B cell (primary cell): ENCODE measurements around the gene YIPF2. TPM values are rescaled to one million over a fixed set of nuclear protein-coding genes. Genes with fewer than 3 reads are reported as not detected.

Experiments
- ATAC-seq: fragments of 200-7000 bp; cut with Tn5 transposase; one replicate; pipeline ENCODE4 v1.10.0; 2021; ENCODE audit warnings: low read depth, mild to moderate bottlenecking, moderate number of reproducible peaks, moderate library complexity
- CTCF ChIA-PET: fragments of 350-600 bp; sonication (Branson Sonifier 250); formaldehyde crosslinking; loops from one replicate; lab custom pipeline; 2021; ENCODE audit warnings: antibody characterized with exemption, inconsistent platforms; lab: Charles Lee
- POLR2A ChIA-PET: fragments of 350-600 bp; sonication (Branson Sonifier 250); formaldehyde crosslinking; loops from one replicate; lab custom pipeline; 2021; ENCODE audit warnings: antibody characterized with exemption; lab: Charles Lee
- DNase-seq: peaks from one replicate; pipeline ENCODE4 v3.0.0; 2013
- H2AFZ ChIP-seq: 2 replicates; pipeline ENCODE4 v1.6.1; 2012; ENCODE audit warnings: mild to moderate bottlenecking, low read depth, low read length; ENCODE audit not compliant: insufficient read depth, poor library complexity, severe bottlenecking
- H3K27ac ChIP-seq, 2 donors: 1 replicate in 1 of 2; 2 replicates in 1 of 2; pipeline ENCODE4 v1.5.1; 2012 to 2013; ENCODE audit warnings: low read length in 2 of 2, mild to moderate bottlenecking in 2 of 2, moderate library complexity in 1 of 2
- H3K27me3 ChIP-seq, 4 experiments: fragments of 200-600 bp in 1 of 4; sonication (generic) in 1 of 4; replicated peaks in 1 of 4; 1 replicate in 2 of 4; 2 replicates in 2 of 4; pipeline versions ENCODE4 v1.6.1 to v1.7.0; 2013 to 2016; ENCODE audit warnings: low read length in 3 of 4, mild to moderate bottlenecking in 2 of 4, mixed read lengths in 1 of 4, moderate library complexity in 1 of 4; ENCODE audit not compliant: insufficient read depth in 4 of 4, control insufficient read depth in 3 of 4; ENCODE audit errors: control extremely low read depth in 1 of 4
- H3K36me3 ChIP-seq, 2 experiments: replicated peaks in 1 of 2; 1 replicate in 1 of 2; 2 replicates in 1 of 2; pipeline versions ENCODE4 v1.6.1 to v1.7.1; 2013; ENCODE audit warnings: low read length in 1 of 2; ENCODE audit not compliant: insufficient read depth in 2 of 2, control insufficient read depth in 1 of 2; ENCODE audit errors: control extremely low read depth in 1 of 2, extremely low read depth in 1 of 2
- H3K4me1 ChIP-seq, 2 donors: fragments of 200-600 bp in 1 of 2; sonication (generic) in 1 of 2; 1 replicate in 1 of 2; 2 replicates in 1 of 2; pipeline versions ENCODE4 v1.5.1 to v1.6.1; 2013 to 2017; ENCODE audit warnings: low read length in 2 of 2; ENCODE audit not compliant: control insufficient read depth in 2 of 2, insufficient read depth in 2 of 2
- H3K4me2 ChIP-seq: replicated peaks from 2 replicates; pipeline ENCODE3; 2012; ENCODE audit warnings: mild to moderate bottlenecking, low read depth, low read length; ENCODE audit not compliant: poor library complexity, severe bottlenecking
- H3K4me3 ChIP-seq, 5 experiments: fragments of 200-600 bp in 1 of 5; sonication (generic) in 1 of 5; 1 replicate in 3 of 5; 2 replicates in 2 of 5; pipeline versions ENCODE4 v1.5.1 to v1.7.0; 2011 to 2016; ENCODE audit warnings: low read length in 4 of 5, mild to moderate bottlenecking in 4 of 5, low read depth in 2 of 5, control low read depth in 1 of 5, moderate library complexity in 1 of 5; ENCODE audit not compliant: insufficient read depth in 1 of 5; ENCODE audit errors: control extremely low read depth in 1 of 5, extremely low read depth in 1 of 5
- H3K79me2 ChIP-seq: fragments of 200-600 bp; sonication (generic); one replicate; pipeline ENCODE4 v1.6.0; 2016; ENCODE audit warnings: low read length; ENCODE audit not compliant: control insufficient read depth, insufficient read depth
- H3K9ac ChIP-seq: fragments of 200-600 bp; sonication (generic); 2 replicates; pipeline ENCODE4 v1.6.1; 2017; ENCODE audit warnings: mild to moderate bottlenecking, low read length, moderate library complexity
- H3K9me3 ChIP-seq, 3 donors: one replicate each; pipeline versions ENCODE4 v1.6.1 to v1.7.1; 2013; ENCODE audit warnings: low read length in 2 of 3; ENCODE audit not compliant: control insufficient read depth in 2 of 3, insufficient read depth in 1 of 3; ENCODE audit errors: control extremely low read depth in 1 of 3
- H4K20me1 ChIP-seq: 2 replicates; pipeline ENCODE4 v1.6.0; 2012; ENCODE audit warnings: mild to moderate bottlenecking, low read length; ENCODE audit not compliant: insufficient read depth, control insufficient read depth, poor library complexity, severe bottlenecking
- H3K27ac Mint-ChIP-seq: one replicate; pipeline ENCODE4 v1.8.0; 2021; ENCODE audit warnings: mixed read lengths
- H3K27me3 Mint-ChIP-seq: one replicate; pipeline ENCODE4 v1.8.0; 2021; ENCODE audit warnings: mixed read lengths
- H3K4me1 Mint-ChIP-seq: one replicate; pipeline ENCODE4 v1.8.0; 2021; ENCODE audit warnings: mixed read lengths
- H3K4me3 Mint-ChIP-seq: one replicate; pipeline ENCODE4 v1.8.0; 2021; ENCODE audit warnings: mixed read lengths
- H3K9me3 Mint-ChIP-seq: one replicate; pipeline ENCODE4 v1.8.0; 2022; ENCODE audit warnings: mixed read lengths; ENCODE audit not compliant: insufficient read depth
- CTCF ChIP-seq: fragments of 200-600 bp; IDR thresholded peaks from one replicate; pipeline ENCODE4 v1.8.0; 2022; ENCODE audit warnings: antibody characterized with exemption, mild to moderate bottlenecking
- EZH2 ChIP-seq: IDR thresholded peaks from 2 replicates; pipeline ENCODE4 v1.6.1; 2012; ENCODE audit warnings: borderline replicate concordance, low read depth, mild to moderate bottlenecking, moderate library complexity, low read length; ENCODE audit not compliant: insufficient read depth, poor library complexity, severe bottlenecking
- WGBS: methylation state at CpG from one replicate; pipeline ENCODE4 v1.1.5; 2013; ENCODE audit warnings: missing lambda C conversion rate; ENCODE audit not compliant: insufficient coverage; 5-methylcytosine and 5-hydroxymethylcytosine counted together
- intact Hi-C: fragments of 100-400 bp; cut with micrococcal nuclease; formaldehyde crosslinking; loops from one replicate; pipeline ENCODE4 v1.10.0; 2022
- polyA plus RNA-seq: library from polyadenylated mRNA; depleted of rRNA; stranded (reverse); fragments of >200 nt; gene quantifications from 2 replicates; pipeline ENCODE4 v1.2.3, GENCODE V29; 2012
- total RNA-seq, 2 donors: library from RNA; stranded (reverse); fragments of 120-200 nt in 1 of 2; gene quantifications; 1 replicate in 1 of 2; 2 replicates in 1 of 2; pipeline versions ENCODE4 v1.2.3 to v1.2.4, GENCODE V29; 2013 to 2022

The YIPF2 gene
- total and polyA plus RNA-seq, 2 donors (not counting 1 experiment from before 2014, with no cell fraction given): 19.8 to 34.8 TPM

DNA sequence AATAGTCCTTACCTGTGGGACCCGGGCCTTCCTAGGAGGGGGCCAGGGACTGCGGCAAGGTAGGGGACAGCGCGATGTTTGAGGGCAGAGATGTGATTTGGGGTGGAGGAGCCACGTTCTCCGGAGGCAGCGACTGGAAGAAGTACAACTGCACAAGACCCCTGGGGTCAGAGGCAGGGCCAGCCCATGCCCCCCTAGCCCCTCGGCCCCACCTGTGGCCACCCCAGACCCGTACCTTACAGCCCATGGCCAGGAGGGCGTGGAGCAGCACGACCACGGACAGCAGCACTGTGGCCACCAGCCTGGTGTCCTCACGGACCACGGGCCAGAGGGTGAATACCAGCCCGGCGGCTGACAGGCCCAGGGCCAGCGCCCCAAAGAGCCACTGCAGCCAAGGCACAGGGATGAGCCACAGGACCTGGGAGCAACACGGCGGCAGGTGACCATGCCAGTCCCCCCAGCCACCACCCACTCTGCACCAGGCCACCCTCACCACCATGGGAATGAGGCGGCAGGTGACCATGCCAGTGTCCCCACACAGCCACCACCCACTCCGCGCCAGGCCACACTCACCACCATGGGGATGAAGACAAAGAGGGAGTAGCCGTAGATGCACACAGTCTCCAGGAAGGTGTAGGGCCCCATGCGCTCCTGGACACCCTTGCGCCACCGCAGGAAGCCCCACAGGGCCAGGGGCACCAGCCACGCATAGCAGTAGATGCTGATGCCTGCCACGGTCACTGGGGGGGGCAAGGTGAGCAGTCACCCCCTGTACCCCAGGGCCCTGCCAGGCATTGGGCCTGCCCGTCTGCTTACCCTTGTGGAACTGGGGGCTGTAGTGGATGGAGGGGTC lies 5.0 kb downstream of the YIPF2 start:
- WGBS: 97% methylated on average over 26 of the region's 29 CpGs
- H4K20me1 ChIP-seq: no peaks in the 10 kb centered on the region
- TF ChIP-seq EZH2 (no peak), CTCF (no peak)
- ATAC-seq: no peak
- H3K4me1 ChIP-seq: peaks cover 5 to 9% of the 10 kb centered on the region in 2 donors
- no peak overlapping the region for H3K4me2 ChIP-seq
- H3K4me3 ChIP-seq: no peak overlapping the region
- peaks cover 0 to 26% of the 10 kb centered on the region in 2 experiments for H3K36me3 ChIP-seq
- no peak overlapping the region for H2AFZ ChIP-seq
- H3K79me2 ChIP-seq: no peaks in the 10 kb centered on the region
- no peaks in the 10 kb centered on the region for H3K9me3 Mint-ChIP-seq
- H3K27ac Mint-ChIP-seq: no peak overlapping the region
- H3K27me3 Mint-ChIP-seq: no peaks in the 10 kb centered on the region
- ChIA-PET POLR2A (no interaction called here), CTCF (no interaction called here)
- H3K9ac ChIP-seq: no peak overlapping the region
- peaks cover 8% of the 10 kb centered on the region for H3K4me1 Mint-ChIP-seq
- no peak overlapping the region for H3K4me3 Mint-ChIP-seq
- DNase-seq: no peak
- H3K9me3 ChIP-seq: no peaks in the 10 kb centered on the region
- H3K27ac ChIP-seq: no peak overlapping the region
- intact Hi-C loops: no loop called here
- no peaks in the 10 kb centered on the region for H3K27me3 ChIP-seq

- intact Hi-C loops: no loop called here
- Histone ChIP-seq H3K36me3 (peaks cover 0 to 26% of the 10 kb centered on the region in 2 experiments), H3K9me3 (no peaks in the 10 kb centered on the region), H3K27me3 (no peaks in the 10 kb centered on the region), H3K4me1 (peaks cover 0 to 3% of the 10 kb centered on the region in 2 donors), H3K4me2 (no peak overlapping the region), H3K79me2 (no peaks in the 10 kb centered on the region), H3K9ac (no peak overlapping the region), H3K4me3 (no peak overlapping the region), H3K27ac (no peak overlapping the region), H2AFZ (no peak overlapping the region), H4K20me1 (no peaks in the 10 kb centered on the region)
- peaks cover 6% of the 10 kb centered on the region for H3K4me1 Mint-ChIP-seq
- 100% methylated on average over 1 of the region's 13 CpGs for WGBS
- CTCF ChIA-PET: no interaction called here
- no peak overlapping the region for H3K4me3 Mint-ChIP-seq
- ATAC-seq: no peak
- POLR2A ChIA-PET: no interaction called here
- no peak for TF ChIP-seq CTCF
- TF ChIP-seq EZH2: no peak
- H3K27me3 Mint-ChIP-seq: no peaks in the 10 kb centered on the region
- no peak for DNase-seq
- H3K9me3 Mint-ChIP-seq: no peaks in the 10 kb centered on the region
- H3K27ac Mint-ChIP-seq: no peak overlapping the region
Measured at GRCh38 chr19:10922638-10923014, 5.8 kb downstream of the YIPF2 start.
